Calu3 (cell line): ENCODE data around the gene RGS2. TPM values are rescaled to one million over a fixed set of nuclear protein-coding genes. Genes with fewer than 3 reads are reported as not detected.
A peak's percentile ranks its signal among the peaks of the same experiment; 100 is the strongest.

Source experiments
- BruUV-seq: library from RNA; stranded (reverse); fragments of 400-500 nt; replicated peaks from 2 replicates; lab custom pipeline; 2021; lab: Mats Ljungman, UMichigan
- CTCF ChIA-PET: fragments of 300-600 bp; sonication (Branson Sonifier 250); formaldehyde crosslinking; loops from one replicate; lab custom pipeline; 2022; ENCODE audit warnings: antibody characterized with exemption; lab: Charles Lee
- DNase-seq: peaks from one replicate; pipeline ENCODE4 v3.0.0; 2022
- H3K27ac Mint-ChIP-seq: one replicate; pipeline ENCODE4 v1.8.0; 2022; ENCODE audit warnings: mixed read lengths; ENCODE audit not compliant: unreplicated experiment
- H3K27me3 Mint-ChIP-seq: one replicate; pipeline ENCODE4 v1.8.0; 2022; ENCODE audit warnings: mixed read lengths; ENCODE audit not compliant: unreplicated experiment
- H3K36me3 Mint-ChIP-seq: one replicate; pipeline ENCODE4 v1.8.0; 2022; ENCODE audit warnings: mild to moderate bottlenecking, moderate library complexity, mixed read lengths; ENCODE audit not compliant: insufficient read depth, unreplicated experiment
- H3K4me1 Mint-ChIP-seq: one replicate; pipeline ENCODE4 v1.8.0; 2022; ENCODE audit warnings: mild to moderate bottlenecking, low read depth, mixed read lengths; ENCODE audit not compliant: unreplicated experiment
- H3K4me3 Mint-ChIP-seq: one replicate; pipeline ENCODE4 v1.8.0; 2022; ENCODE audit warnings: mild to moderate bottlenecking, low read depth, moderate library complexity, mixed read lengths; ENCODE audit not compliant: unreplicated experiment
- H3K9me3 Mint-ChIP-seq: one replicate; pipeline ENCODE4 v1.8.0; 2022; ENCODE audit warnings: low read depth, mixed read lengths; ENCODE audit not compliant: unreplicated experiment
- intact Hi-C: fragments of 100-400 bp; cut with micrococcal nuclease; formaldehyde crosslinking; loops from one replicate; pipeline ENCODE4 v1.10.0; 2022; ENCODE audit not compliant: unreplicated experiment
- total RNA-seq: library from RNA; stranded (reverse); gene quantifications from 2 replicates; pipeline ENCODE4 v1.2.3, GENCODE V29; 2022
- TF ChIP-seq, protein P1 (sequence below): fragments of 200-600 bp; IDR thresholded peaks from one replicate; pipeline ENCODE4 v1.8.0; 2022; ENCODE audit warnings: antibody characterized with exemption; ENCODE audit not compliant: unreplicated experiment

The RGS2 gene
- total RNA-seq, 1 experiment from 2014 or later = 46.9 TPM

DNA sequence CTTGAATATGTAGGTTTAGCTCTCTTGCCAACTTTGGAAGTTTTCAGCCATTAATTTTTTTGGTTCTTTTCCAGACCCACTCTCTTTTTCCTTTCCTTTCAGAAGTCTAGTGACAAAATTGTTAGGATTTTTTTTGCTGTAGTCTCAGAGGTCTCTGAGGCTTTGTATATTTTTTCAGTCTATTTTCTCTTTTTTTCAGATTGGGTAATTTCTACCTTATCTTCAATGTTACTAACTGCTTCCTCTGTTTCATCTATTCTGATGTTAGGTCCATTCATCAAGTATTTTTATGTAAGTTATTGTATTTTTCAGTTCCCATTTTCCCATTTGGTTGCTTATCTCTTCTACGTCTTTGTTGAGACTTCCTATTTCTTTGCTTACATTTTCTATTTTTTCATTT lies 15.7 kb downstream of the RGS2 start:
- H3K27me3 Mint-ChIP-seq = no peaks in the 10 kb centered on the region
- intact Hi-C loops = no loop called here
- no peaks in the 10 kb centered on the region for H3K36me3 Mint-ChIP-seq
- no peak overlapping the region for H3K27ac Mint-ChIP-seq
- H3K4me1 Mint-ChIP-seq = peaks cover 38% of the 10 kb centered on the region
- no peak overlapping the region for H3K4me3 Mint-ChIP-seq
- DNase-seq = no peak
- no TSS peak for BruUV-seq
- H3K9me3 Mint-ChIP-seq = no peaks in the 10 kb centered on the region
- CTCF ChIA-PET = no interaction called here
- TF ChIP-seq, protein P1, sequence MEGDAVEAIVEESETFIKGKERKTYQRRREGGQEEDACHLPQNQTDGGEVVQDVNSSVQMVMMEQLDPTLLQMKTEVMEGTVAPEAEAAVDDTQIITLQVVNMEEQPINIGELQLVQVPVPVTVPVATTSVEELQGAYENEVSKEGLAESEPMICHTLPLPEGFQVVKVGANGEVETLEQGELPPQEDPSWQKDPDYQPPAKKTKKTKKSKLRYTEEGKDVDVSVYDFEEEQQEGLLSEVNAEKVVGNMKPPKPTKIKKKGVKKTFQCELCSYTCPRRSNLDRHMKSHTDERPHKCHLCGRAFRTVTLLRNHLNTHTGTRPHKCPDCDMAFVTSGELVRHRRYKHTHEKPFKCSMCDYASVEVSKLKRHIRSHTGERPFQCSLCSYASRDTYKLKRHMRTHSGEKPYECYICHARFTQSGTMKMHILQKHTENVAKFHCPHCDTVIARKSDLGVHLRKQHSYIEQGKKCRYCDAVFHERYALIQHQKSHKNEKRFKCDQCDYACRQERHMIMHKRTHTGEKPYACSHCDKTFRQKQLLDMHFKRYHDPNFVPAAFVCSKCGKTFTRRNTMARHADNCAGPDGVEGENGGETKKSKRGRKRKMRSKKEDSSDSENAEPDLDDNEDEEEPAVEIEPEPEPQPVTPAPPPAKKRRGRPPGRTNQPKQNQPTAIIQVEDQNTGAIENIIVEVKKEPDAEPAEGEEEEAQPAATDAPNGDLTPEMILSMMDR = no peak

DNA sequence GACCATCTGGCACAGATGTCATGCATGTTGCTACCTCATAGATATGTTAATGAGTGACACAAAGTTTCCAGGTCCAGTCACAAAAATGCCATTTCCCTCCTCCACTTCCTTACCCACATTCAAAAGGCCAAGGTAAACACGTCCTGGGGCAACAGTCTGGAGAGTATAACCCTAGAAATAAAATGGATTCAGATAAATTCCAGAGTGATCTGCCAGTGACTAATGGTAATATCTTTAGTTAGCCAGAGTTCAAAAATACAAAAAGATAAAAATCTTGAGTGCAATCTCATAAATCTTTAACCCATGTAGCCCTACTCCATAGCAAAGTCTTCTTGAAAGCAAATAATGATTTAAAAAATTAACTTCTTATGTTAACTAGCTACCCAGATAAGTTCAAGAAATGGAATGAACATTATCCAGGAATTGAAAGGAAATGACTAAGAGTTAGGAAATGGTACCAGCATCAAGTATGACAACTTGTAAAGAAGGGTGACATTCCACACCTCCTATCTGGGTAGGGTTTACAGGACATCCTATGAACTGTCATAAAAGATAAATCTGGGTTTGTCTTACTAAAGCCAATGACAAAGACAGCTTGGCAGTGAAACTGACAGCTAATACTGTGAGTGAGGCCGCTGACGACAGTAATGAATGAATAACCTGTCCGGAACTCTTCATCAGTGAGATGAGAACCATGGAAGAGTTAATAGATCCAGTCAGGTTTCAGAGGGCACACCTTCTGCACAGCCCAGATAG lies 18.1 kb downstream of the RGS2 start:
- Mint-ChIP-seq H3K27me3 (no peaks in the 10 kb centered on the region), H3K36me3 (no peaks in the 10 kb centered on the region), H3K27ac (peak overlapping the region; percentile 31), H3K4me1 (peaks cover 38% of the 10 kb centered on the region), H3K4me3 (peak overlapping the region; percentile 19), H3K9me3 (no peaks in the 10 kb centered on the region)
- BruUV-seq = no TSS peak
- intact Hi-C loops = loop anchor here (5.0 kb wide), 1 partner anchor 85 kb away; no protein-coding TSS in a partner anchor
- peak; percentile 44 for DNase-seq
- TF ChIP-seq, protein P1 = no peak
- CTCF ChIA-PET = interaction anchor here (1.0 to 1.2 kb wide), 2 partner anchors 16 to 192 kb away, joined by 3 read pairs; no protein-coding TSS in a partner anchor

DNA sequence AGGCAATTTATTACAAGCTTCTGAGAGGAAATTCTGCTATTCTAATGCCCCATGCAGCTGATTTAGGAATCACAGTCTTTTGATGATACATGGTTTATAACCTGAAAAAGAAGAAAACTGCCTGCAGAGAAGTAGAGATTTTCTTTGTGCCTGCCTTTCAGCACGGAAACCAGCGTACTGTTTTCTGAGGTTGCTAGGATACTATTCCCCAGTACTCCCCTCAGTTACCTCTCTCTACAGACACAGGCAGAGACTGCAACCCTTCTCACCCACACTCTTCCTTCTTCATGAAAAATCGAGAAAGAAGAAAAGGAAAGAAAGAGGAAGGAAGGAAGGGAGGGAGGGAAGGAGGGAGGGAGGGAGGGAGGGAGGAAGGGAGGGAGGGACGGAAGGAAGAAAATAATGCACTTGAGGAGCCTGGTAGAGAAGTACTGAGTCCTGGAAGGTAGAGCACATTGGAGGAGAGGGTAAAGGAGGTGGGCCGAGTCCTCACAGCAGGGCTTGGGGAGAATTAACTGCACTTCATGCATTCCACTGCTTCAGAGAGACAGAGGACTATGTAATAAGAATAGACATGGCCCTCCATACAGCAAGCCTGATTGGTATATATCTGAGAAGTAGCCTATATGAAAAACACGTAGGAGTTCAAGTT lies 21.9 kb downstream of the RGS2 start:
- CTCF ChIA-PET = no interaction called here
- Mint-ChIP-seq H3K27ac (no peak overlapping the region), H3K9me3 (no peaks in the 10 kb centered on the region), H3K4me1 (peaks cover 49% of the 10 kb centered on the region), H3K27me3 (no peaks in the 10 kb centered on the region), H3K36me3 (no peaks in the 10 kb centered on the region), H3K4me3 (no peak overlapping the region)
- TF ChIP-seq, protein P1 = no peak
- no peak for DNase-seq
- intact Hi-C loops = no loop called here
- BruUV-seq = no TSS peak

DNA sequence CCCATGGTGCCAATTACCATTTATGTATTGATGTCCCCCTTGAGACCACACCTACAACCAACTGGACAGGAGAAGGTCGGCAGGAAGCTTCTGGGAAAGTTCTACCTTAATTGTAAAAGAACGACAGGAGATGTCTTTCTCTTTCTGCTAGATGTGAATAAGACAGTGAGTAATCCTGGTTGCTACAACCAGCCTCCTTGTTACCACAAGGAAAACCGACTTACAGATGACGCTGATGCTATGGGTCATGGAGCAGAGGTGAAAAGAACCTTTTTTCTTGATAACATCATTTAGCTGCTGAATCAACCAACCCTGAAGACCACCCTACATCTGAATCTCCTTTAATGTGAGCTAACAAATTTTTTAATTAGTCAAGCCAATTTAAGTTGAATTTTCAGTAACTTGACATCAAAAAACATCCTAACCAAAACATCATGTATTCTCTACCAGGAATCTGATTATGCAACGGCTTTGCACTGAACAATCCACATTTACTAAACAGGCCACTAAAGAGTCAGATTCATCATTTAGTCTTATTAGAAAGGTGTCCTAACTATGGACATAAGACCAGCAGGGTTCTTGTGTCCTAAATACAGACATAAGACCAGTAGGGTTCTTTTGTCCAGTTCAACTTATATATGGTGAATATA lies 23.0 kb downstream of the RGS2 start:
- H3K4me3 Mint-ChIP-seq = no peak overlapping the region
- DNase-seq = no peak
- H3K9me3 Mint-ChIP-seq = no peaks in the 10 kb centered on the region
- no peak overlapping the region for H3K27ac Mint-ChIP-seq
- H3K36me3 Mint-ChIP-seq = no peaks in the 10 kb centered on the region
- peaks cover 38% of the 10 kb centered on the region for H3K4me1 Mint-ChIP-seq
- TF ChIP-seq, protein P1 = no peak
- H3K27me3 Mint-ChIP-seq = no peaks in the 10 kb centered on the region
- intact Hi-C loops = no loop called here
- no TSS peak for BruUV-seq
- CTCF ChIA-PET = no interaction called here
